Subcutaneous abdominal adipose tissue (tissue), 5 donors: ENCODE results near the gene ANKRD33B.
A peak's percentile ranks its signal among the peaks of the same experiment; 100 is the strongest.
"Not testable (repeated sequence)": the region's sequence is repeated elsewhere in the genome, so short reads cannot be mapped to it uniquely, and the experiment has no call there.

ENCODE experiments used
- H3K27ac ChIP-seq: one replicate; pipeline ENCODE4 v1.7.0; 2013; ENCODE audit warnings: low read depth, mild to moderate bottlenecking, inconsistent platforms, low read length, moderate library complexity
- H3K27me3 ChIP-seq, 5 donors: one replicate each; pipeline ENCODE4 v1.7.0; 2013; ENCODE audit warnings: low read length in 5 of 5, inconsistent platforms in 1 of 5; ENCODE audit not compliant: control insufficient read depth in 5 of 5, insufficient read depth in 4 of 5
- H3K36me3 ChIP-seq, 5 donors: one replicate each; pipeline ENCODE4 v1.7.0; 2013; ENCODE audit warnings: low read length in 5 of 5; ENCODE audit not compliant: control insufficient read depth in 5 of 5, insufficient read depth in 5 of 5
- H3K4me1 ChIP-seq, 5 donors: one replicate each; pipeline ENCODE4 v1.7.0; 2013; ENCODE audit warnings: low read length in 5 of 5, mild to moderate bottlenecking in 3 of 5, moderate library complexity in 1 of 5; ENCODE audit not compliant: control insufficient read depth in 5 of 5, insufficient read depth in 5 of 5
- H3K4me3 ChIP-seq, 5 donors: one replicate each; pipeline ENCODE4 v1.7.0; 2013; ENCODE audit warnings: low read length in 5 of 5, low read depth in 1 of 5
- H3K9ac ChIP-seq, 5 donors: one replicate each; pipeline ENCODE4 v1.7.0; 2013; ENCODE audit warnings: low read length in 5 of 5, mild to moderate bottlenecking in 4 of 5, moderate library complexity in 3 of 5
- H3K9me3 ChIP-seq, 5 donors: one replicate each; pipeline ENCODE4 v1.7.0; 2013; ENCODE audit warnings: low read length in 5 of 5; ENCODE audit not compliant: control insufficient read depth in 5 of 5
- donor health status: healthy.
- donor health status: healthy.
- donor health status: healthy.
- donor health status: healthy.
- donor health status: healthy.

The ANKRD33B gene

GRCh38 chr5:10608081-10608480 lies 44.2 kb downstream of the ANKRD33B start:
- Histone ChIP-seq H3K4me3 (peak overlapping the region in 2 of 5 donors; percentile 9 to 19), H3K27ac (peak overlapping the region; percentile 63), H3K4me1 (peaks cover 2 to 20% (median 16%) of the 10 kb centered on the region in 5 donors), H3K9ac (peak overlapping the region in 1 of 5 donors; percentile 13)
- not testable (repeated sequence) for H3K36me3 ChIP-seq, H3K27me3 ChIP-seq, H3K9me3 ChIP-seq

- Histone ChIP-seq H3K4me1 (peaks cover 2 to 20% (median 16%) of the 10 kb centered on the region in 5 donors), H3K27me3 (no peaks in the 10 kb centered on the region), H3K9ac (no peak overlapping the region), H3K9me3 (no peaks in the 10 kb centered on the region), H3K27ac (no peak overlapping the region), H3K36me3 (no peaks in the 10 kb centered on the region), H3K4me3 (no peak overlapping the region)
Observed at GRCh38 chr5:10610058-10610457, 46.2 kb downstream of the ANKRD33B start.

- H3K4me3 ChIP-seq = no peak overlapping the region
- H3K27me3 ChIP-seq = no peaks in the 10 kb centered on the region
- H3K4me1 ChIP-seq = peaks cover 2 to 20% (median 16%) of the 10 kb centered on the region in 5 donors
- no peak overlapping the region for H3K27ac ChIP-seq
- H3K9ac ChIP-seq = no peak overlapping the region
- H3K9me3 ChIP-seq = no peaks in the 10 kb centered on the region
- H3K36me3 ChIP-seq = no peaks in the 10 kb centered on the region
Observed at GRCh38 chr5:10611290-10611689, 47.4 kb downstream of the ANKRD33B start.

- H3K9ac ChIP-seq = no peak overlapping the region
- no peaks in the 10 kb centered on the region for H3K36me3 ChIP-seq
- H3K27me3 ChIP-seq = no peaks in the 10 kb centered on the region
- no peak overlapping the region for H3K4me3 ChIP-seq
- peaks cover 2 to 15% (median 12%) of the 10 kb centered on the region in 5 donors for H3K4me1 ChIP-seq
- no peaks in the 10 kb centered on the region for H3K9me3 ChIP-seq
- no peak overlapping the region for H3K27ac ChIP-seq
Observed at GRCh38 chr5:10612251-10612650, 48.4 kb downstream of the ANKRD33B start.

- peaks cover 0 to 7% (median 0%) of the 10 kb centered on the region in 5 donors for H3K36me3 ChIP-seq
- H3K4me1 ChIP-seq = no peaks in the 10 kb centered on the region
- H3K27ac ChIP-seq = no peak overlapping the region
- H3K9me3 ChIP-seq = no peaks in the 10 kb centered on the region
- H3K27me3 ChIP-seq = no peaks in the 10 kb centered on the region
- H3K9ac ChIP-seq = no peak overlapping the region
- no peak overlapping the region for H3K4me3 ChIP-seq
Observed at GRCh38 chr5:10615693-10616092, 51.8 kb downstream of the ANKRD33B start.

- H3K9me3 ChIP-seq = peaks cover 0 to 4% (median 0%) of the 10 kb centered on the region in 5 donors
- no peak overlapping the region for H3K9ac ChIP-seq
- H3K27ac ChIP-seq = no peak overlapping the region
- H3K4me1 ChIP-seq = no peaks in the 10 kb centered on the region
- H3K4me3 ChIP-seq = no peak overlapping the region
- H3K27me3 ChIP-seq = no peaks in the 10 kb centered on the region
- H3K36me3 ChIP-seq = peaks cover 0 to 7% (median 0%) of the 10 kb centered on the region in 5 donors
Observed at GRCh38 chr5:10617103-10617502, 53.2 kb downstream of the ANKRD33B start.

- no peak overlapping the region for H3K9ac ChIP-seq
- H3K27ac ChIP-seq = no peak overlapping the region
- no peaks in the 10 kb centered on the region for H3K4me1 ChIP-seq
- peaks cover 0 to 7% (median 0%) of the 10 kb centered on the region in 5 donors for H3K36me3 ChIP-seq
- H3K27me3 ChIP-seq = no peaks in the 10 kb centered on the region
- H3K9me3 ChIP-seq = peaks cover 0 to 4% (median 0%) of the 10 kb centered on the region in 5 donors
- H3K4me3 ChIP-seq = no peak overlapping the region
Observed at GRCh38 chr5:10618311-10618710, 54.4 kb downstream of the ANKRD33B start.

GRCh38 chr5:10619649-10620048 lies 55.8 kb downstream of the ANKRD33B start:
- Histone ChIP-seq H3K27ac (no peak overlapping the region), H3K9ac (no peak overlapping the region), H3K36me3 (peaks cover 0 to 7% (median 0%) of the 10 kb centered on the region in 5 donors), H3K4me1 (no peaks in the 10 kb centered on the region), H3K27me3 (no peaks in the 10 kb centered on the region), H3K9me3 (peaks cover 0 to 4% (median 0%) of the 10 kb centered on the region in 5 donors), H3K4me3 (no peak overlapping the region)

GRCh38 chr5:10620346-10620745 lies 56.5 kb downstream of the ANKRD33B start:
- H3K4me3 ChIP-seq = no peak overlapping the region
- no peak overlapping the region for H3K9ac ChIP-seq
- H3K36me3 ChIP-seq = peaks cover 0 to 7% (median 0%) of the 10 kb centered on the region in 5 donors
- no peaks in the 10 kb centered on the region for H3K27me3 ChIP-seq
- H3K9me3 ChIP-seq = peaks cover 0 to 4% (median 0%) of the 10 kb centered on the region in 5 donors
- no peaks in the 10 kb centered on the region for H3K4me1 ChIP-seq
- H3K27ac ChIP-seq = no peak overlapping the region

- no peak overlapping the region for H3K27ac ChIP-seq
- H3K4me3 ChIP-seq = no peak overlapping the region
Observed at GRCh38 chr5:10621832-10622231, 58.0 kb downstream of the ANKRD33B start.

More at GRCh38 chr5:10621832-10622231, 58.0 kb downstream of the ANKRD33B start:
- H3K4me1 ChIP-seq = peaks cover 0 to 9% (median 3%) of the 10 kb centered on the region in 5 donors
- no peak overlapping the region for H3K9ac ChIP-seq
- peaks cover 0 to 4% (median 0%) of the 10 kb centered on the region in 5 donors for H3K27me3 ChIP-seq
- H3K36me3 ChIP-seq = peaks cover 0 to 7% (median 0%) of the 10 kb centered on the region in 5 donors
- peaks cover 0 to 4% (median 0%) of the 10 kb centered on the region in 5 donors for H3K9me3 ChIP-seq
